Peyer's patch (tissue), 4 donors: ENCODE measurements around the gene MICB.

Experiments
- POLR2A ChIP-seq, 2 donors: fragments of 450-650 bp; IDR thresholded peaks; one replicate each; pipeline ENCODE4 v1.5.1; 2017; ENCODE audit warnings: antibody characterized with exemption in 2 of 2, mild to moderate bottlenecking in 2 of 2, moderate library complexity in 2 of 2
- TF ChIP-seq, protein P1 (sequence below), 6 experiments: fragments of 450-650 bp in 4 of 6; fragments of 200-600 bp in 2 of 6; sonication (generic) in 1 of 6; IDR thresholded peaks; one replicate each; pipeline ENCODE4 v1.5.1; 2017 to 2019; ENCODE audit warnings: antibody characterized with exemption in 6 of 6, mild to moderate bottlenecking in 3 of 6, moderate library complexity in 1 of 6

DNA sequence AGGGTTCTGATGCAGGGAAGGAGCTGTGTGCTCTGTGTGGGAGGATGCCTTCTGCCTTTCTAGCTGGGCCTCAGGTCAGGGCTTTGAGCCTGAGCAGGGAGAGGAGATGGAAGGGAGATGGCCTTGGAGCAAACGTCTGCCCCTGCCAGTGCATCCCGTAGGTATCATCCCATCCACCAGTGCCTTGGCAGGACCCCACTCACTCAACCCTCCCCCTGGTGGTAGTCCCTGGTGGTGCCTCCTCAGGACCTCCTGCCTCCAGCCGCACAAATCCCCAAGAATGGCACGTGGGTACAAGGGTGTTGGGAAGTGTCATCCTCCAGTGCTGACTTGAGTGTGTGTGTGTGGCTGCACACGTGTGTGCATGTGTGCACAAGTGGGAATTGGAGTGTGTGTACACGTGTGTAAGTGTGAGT, 23.1 kb upstream of the MICB start:
- TF ChIP-seq, protein P1, sequence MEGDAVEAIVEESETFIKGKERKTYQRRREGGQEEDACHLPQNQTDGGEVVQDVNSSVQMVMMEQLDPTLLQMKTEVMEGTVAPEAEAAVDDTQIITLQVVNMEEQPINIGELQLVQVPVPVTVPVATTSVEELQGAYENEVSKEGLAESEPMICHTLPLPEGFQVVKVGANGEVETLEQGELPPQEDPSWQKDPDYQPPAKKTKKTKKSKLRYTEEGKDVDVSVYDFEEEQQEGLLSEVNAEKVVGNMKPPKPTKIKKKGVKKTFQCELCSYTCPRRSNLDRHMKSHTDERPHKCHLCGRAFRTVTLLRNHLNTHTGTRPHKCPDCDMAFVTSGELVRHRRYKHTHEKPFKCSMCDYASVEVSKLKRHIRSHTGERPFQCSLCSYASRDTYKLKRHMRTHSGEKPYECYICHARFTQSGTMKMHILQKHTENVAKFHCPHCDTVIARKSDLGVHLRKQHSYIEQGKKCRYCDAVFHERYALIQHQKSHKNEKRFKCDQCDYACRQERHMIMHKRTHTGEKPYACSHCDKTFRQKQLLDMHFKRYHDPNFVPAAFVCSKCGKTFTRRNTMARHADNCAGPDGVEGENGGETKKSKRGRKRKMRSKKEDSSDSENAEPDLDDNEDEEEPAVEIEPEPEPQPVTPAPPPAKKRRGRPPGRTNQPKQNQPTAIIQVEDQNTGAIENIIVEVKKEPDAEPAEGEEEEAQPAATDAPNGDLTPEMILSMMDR (IDR thresholded peaks at IDR 0.05): peak in 3 of 6 experiments; percentile 6 to 21 (median 7)
- TF ChIP-seq POLR2A (IDR thresholded peaks at IDR 0.05): no peak
